T47D (cell line): ENCODE measurements around the gene RPS21.
"Not testable (repeated sequence)": the region's sequence is repeated elsewhere in the genome, so short reads cannot be mapped to it uniquely, and the experiment has no call there.

ENCODE experiments used
- DNase-seq, 2 experiments: peaks; one replicate each; pipeline versions ENCODE4 v3.0.0 to v3.0.0-alpha.2; 2011 to 2012; ENCODE audit warnings: low read depth in 1 of 2, low spot score in 1 of 2
- JUND ChIP-seq: IDR thresholded peaks from 2 replicates; pipeline ENCODE4 v1.6.1; 2012; ENCODE audit warnings: low read depth
- in situ Hi-C: cut with HindIII; loops from 2 replicates; pipeline ENCODE4 v1.10.0; 2016; ENCODE audit warnings: low sequenced_read_pairs, low pct_unique_long_range_greater_than_20kb

The RPS21 gene

DNA sequence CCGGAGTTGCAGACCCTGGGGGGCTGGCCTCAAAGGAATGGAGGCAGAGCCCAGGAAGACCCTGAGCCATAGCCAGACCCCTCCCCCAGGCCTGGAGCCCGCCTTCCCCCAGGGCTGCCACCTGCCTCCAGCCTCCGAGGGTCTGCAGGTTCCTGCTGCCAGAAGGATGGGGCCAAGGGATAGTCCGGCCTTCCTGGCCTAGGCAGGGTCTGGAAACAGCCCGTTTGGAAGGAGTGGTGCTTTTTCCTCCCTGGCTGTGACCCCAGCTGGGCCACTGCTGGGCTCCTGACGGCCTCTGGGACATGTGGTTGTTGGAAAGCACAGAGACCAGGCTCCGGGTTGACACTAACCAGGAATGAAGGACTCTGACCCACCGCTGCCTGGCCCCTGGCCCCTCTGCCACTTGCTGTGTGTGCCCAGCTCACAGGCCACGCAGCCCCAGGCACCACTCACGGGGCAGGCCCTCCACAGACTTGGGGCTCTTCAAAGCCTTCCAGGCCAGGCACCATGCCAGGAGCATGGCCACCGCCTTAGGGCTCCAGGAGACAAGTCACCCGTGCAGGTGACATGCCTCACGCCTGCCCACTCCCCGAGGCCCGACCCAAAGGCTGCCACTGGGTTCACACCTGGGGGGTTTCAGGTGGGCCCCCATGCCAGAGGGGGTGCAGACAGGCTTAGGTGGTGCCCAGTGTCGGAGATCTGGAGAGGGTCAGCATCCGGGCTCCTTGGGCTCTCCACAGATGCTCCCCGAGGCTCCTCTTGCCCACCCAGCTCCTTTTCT lies 15.9 kb upstream of the RPS21 start:
- no peak for TF ChIP-seq JUND
- in situ Hi-C loops = no loop called here
- no peak for DNase-seq

- in situ Hi-C loops = no loop called here
- no peak for TF ChIP-seq JUND
- no peak for DNase-seq
These were observed 15.3 kb upstream of the RPS21 start for GRCh38 chr20:62371588-62372041.

DNA sequence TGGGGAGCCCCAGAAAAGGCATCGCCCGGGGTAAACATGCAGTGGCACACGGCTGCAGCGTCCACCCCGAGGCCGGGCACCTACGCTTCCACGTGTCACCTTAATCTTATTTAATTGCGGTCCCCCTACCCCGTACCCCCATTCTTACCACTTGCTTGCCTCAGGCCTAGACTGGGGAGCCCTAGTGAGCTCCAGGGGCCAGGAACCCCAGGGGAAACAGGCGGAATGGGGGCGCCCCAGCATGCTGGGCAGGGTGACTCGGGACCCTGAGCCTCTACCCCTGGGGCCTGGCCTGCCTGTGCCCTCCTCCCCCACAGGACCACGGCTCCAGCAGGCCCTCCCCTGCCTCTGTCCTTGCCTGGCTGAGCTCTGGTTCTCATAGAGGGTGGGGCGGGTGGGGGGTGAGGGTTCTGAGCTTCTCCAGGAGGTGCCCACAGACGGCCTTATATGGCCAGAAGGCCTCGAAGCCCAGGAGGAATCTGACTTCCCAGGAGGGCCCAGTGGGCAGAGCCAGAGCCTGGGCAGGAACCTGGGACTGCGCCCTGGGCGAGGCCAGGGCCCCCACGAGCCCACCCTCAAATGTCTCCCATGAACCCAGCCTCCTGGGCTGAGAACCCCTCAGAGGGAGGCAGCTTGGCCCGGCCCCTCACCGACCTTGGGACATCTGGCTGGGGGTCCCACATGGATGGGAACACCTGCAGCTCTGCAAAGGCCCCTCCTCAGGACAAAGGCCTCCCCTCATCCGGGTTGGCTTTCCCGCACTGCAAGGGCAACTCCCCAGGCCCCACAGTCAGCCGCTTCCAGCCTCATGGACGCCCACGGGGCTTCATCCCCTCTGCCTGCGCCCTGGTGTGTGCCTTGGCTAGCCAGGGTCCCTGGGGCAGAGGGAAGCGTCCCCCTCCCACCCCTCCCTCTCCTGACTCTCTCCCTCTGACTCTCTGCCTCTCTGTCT lies 14.6 kb upstream of the RPS21 start:
- DNase-seq = no peak
- in situ Hi-C loops = no loop called here
- TF ChIP-seq JUND = no peak

GRCh38 chr20:62373631-62374179 lies 13.2 kb upstream of the RPS21 start:
- DNase-seq, in situ Hi-C loops: not testable (repeated sequence)

GRCh38 chr20:62374331-62375152 lies 12.4 kb upstream of the RPS21 start:
- in situ Hi-C loops = no loop called here
- peak in 1 of 2 experiments; percentile 82 for DNase-seq
- TF ChIP-seq JUND = no peak

- in situ Hi-C loops = no loop called here
- DNase-seq = peak in 1 of 2 experiments; percentile 78
- TF ChIP-seq JUND = no peak
These were observed 10.5 kb upstream of the RPS21 start for GRCh38 chr20:62376112-62377063.

DNA sequence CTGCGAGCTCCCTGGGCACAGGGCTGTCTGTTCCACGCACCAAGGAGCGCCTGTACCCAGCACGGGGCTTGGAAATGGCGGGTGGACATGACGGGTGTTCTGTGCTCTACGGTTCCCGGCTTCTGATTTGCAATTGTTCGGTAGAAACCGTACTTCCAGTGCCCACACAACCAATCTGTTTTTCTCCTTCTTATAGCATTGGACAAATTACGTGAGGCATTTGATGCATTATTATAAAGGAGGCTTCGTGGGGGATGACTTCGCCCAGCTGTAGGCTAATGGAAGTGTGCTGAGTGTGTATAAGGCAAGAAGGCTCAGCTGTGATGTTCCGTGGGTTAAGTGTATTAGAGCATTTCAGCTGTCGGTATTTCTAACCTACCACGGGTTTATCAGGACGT lies 9.8 kb upstream of the RPS21 start:
- in situ Hi-C loops = no loop called here
- no peak for TF ChIP-seq JUND
- no peak for DNase-seq

DNA sequence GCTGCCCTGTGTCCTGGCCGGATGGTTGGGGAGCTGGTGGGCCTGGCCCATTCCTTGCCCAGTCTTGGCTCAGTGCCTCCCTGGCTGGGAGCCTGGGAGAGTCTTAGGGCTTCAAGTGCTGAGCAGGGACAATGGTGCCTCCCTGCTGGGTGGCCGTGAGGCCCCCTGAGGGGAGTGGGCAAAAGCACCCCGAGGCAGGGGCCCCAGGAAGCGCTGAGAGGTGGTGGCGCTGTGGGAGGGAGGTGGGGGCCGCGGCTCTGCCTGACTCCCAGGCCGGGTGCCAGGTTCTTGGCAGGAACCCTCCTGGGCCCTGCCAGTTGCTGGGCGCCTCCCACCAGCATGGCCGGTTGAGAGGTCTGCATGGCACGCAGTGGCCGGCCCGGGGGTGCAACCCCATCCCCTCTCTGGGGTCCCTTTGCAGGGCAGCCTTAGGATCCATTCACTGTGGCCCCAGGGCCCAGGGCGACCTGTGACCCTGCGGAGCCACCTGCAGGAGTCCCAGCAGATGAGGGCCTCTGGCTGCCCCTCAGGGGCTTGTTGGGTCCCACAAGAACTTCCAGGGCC lies 9.2 kb upstream of the RPS21 start:
- DNase-seq = no peak
- TF ChIP-seq JUND = no peak
- in situ Hi-C loops = no loop called here

- in situ Hi-C loops = no loop called here
- TF ChIP-seq JUND = no peak
- peak in 1 of 2 experiments; percentile 75 for DNase-seq
These were observed 8.7 kb upstream of the RPS21 start for GRCh38 chr20:62378215-62378614.

DNA sequence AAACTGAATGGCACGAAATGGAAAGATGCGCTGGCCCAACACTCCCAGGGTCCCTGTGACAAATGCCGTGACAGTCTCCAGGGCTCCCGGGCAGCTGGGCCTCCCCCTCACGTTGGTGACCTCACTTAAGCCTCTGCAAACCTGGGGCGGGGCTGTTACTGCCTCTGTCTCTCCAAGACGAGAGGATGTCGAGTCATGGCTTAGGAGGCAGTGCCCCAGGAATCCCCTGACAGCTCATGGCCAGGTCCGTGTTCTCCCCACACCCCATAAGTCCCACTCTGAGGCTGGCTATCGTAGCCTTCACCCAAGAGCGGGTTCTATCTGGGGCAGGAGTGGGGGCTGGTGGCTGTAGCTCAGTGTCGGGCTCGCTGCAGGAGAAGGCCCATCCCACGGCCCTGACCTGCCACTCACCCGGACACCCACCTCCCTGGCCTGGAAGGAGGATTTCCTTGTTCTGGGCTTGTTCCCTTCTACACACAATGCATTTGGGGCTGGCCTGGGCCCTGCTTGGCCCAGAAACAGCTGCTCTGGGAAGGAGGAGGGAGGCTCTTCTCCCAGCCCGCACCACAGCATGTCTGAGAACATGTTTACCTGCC lies 5.6 kb upstream of the RPS21 start:
- DNase-seq = no peak
- TF ChIP-seq JUND = no peak
- in situ Hi-C loops = no loop called here

DNA sequence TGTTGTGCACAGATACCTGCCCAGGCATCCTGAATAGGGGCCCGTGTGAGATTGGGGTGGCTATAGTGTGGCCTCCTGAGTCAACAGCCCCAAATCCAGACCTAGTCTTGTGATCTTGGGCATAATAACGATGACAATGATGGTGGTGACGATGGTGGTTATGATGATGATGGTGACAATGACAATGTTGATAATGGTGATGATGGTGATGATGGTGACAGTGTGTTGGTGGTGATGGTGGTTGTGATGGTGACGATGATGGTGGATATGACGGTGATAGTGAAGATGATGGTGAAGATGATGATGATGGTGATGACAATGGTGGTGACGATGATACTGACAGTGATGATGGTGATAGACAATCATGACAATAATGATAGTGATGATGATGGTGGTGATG lies 5.1 kb upstream of the RPS21 start:
- TF ChIP-seq JUND = no peak
- in situ Hi-C loops = no loop called here

More for the DNA sequence above, 5.1 kb upstream of the RPS21 start:
- no peak for DNase-seq
